LHCN-M2 (cell line): ENCODE measurements around the gene TMEM179. TPM values are rescaled to one million over a fixed set of nuclear protein-coding genes. Genes with fewer than 3 reads are reported as not detected.

ENCODE experiments used
- DNase-seq: peaks from one replicate; pipeline ENCODE4 v3.0.0-alpha.2; 2012; ENCODE audit warnings: low read depth
- total RNA-seq: library from RNA; depleted of rRNA; stranded (reverse); fragments of >200 nt; gene quantifications from 2 replicates; pipeline ENCODE4 v1.2.3, GENCODE V29; 2014

Gene TMEM179
- total RNA-seq, 1 experiment from 2014 or later = not detected

DNA sequence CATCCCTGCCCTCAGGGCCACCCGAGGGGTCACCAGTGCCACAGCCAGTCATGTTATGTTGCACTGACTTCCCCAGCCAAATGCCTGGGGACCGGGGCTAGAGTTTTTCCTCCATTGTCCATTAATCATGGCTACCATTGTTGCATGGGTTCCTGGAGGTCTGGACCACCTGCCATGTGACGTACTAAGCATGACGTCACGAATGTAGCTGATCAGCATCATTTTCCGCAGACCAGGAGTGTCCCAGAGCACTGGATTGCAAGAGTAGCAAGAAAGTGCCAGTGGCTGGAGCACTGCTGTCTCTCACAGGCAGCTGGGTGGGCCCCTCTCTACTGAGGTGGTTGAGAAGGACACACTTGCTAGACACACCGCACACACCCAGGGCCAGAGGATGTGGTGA, 31.9 kb downstream of the TMEM179 start:
- DNase-seq = no peak

DNA sequence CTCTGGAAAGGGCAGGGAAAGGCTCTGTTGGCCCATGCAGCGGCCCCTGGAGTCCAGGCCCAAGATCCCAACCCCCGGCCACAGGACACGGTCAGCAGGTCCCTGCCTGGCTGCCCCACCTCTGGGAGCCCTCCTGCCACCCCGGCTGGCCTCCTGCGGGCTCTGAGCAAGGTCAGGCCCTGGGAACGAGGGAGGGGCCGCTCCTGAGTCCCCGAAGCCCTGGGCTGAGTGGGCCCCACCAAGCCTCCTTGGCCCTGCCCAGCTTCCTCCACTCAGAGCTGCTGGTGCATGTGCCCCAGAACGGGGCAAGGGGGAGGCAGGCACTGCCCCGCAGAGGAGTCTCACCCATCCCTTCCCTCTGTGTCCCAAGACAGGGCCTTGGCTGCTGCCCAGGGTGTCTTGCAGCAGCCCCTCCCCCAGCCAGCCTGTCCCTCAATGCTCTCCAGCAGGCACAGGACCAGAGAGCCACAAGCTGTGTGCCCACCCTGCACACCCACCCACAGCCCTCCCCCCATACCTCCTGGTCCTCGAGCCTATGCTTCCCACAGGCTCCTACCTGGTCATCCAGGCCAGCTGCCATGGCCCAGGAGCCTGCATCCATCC, 32.4 kb downstream of the TMEM179 start:
- DNase-seq = no peak

DNA sequence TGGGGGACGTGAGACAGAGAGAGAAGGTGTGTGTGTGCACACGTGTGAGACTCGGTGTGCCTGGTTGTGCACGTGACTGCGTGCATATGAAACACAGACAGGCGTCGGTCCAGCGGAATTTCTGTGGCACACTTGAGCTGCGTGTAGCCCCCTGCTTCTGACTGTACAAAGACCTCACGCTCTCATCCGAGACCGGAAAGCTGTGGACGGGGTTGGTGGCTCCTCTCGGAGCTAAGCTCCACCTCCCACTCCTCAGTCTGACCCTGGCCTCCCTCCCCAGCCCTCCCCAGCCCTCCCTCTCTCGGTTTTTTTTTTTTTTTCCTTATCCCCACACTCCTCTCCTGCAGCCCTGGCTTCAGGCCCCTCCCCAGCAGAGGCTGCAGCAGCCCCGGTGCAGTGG, 33.3 kb downstream of the TMEM179 start:
- DNase-seq = no peak

DNA sequence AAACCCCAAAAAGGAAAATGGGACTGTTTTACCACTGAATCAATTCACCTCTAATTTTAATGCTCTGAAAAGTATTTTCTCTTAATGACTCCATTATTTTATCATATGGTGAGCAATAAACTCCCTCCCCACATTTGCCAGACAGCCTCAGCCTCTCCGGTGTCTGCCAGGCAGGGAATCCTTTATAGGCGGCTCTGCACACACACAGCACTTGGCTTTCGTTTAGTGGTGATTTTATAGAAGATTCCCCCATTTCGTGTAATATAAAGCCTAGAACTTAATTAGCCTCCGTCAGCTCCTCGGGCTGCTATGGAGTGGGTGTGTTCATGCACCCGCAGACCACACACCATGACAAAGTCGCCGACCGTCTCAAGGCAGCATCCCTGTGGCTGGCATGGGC, 35.1 kb downstream of the TMEM179 start:
- DNase-seq = no peak

DNA sequence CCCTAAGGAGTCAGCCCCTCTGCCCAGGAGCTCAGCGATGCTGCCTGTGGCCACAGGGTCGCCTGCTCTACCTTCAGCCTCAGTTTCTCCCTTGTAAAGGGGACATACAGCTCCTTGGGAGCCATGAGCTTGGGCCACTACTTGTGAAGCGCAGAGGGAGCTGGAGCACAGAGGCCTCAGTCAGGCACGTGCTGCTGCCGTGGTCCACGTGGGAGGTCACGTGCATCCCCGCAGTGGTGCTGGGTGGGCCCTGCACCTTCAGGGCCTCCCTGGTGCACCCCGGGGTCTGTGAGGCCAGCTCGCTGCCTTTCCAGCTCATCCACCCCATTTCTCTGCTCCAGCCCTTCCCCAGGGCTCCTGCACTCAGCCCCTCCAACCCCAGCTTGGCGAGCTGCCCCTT, 36.0 kb downstream of the TMEM179 start:
- DNase-seq = no peak

- DNase-seq = no peak
These were observed 36.7 kb downstream of the TMEM179 start for GRCh38 chr14:104567957-104568225.

- no peak for DNase-seq
These were observed 37.2 kb downstream of the TMEM179 start for GRCh38 chr14:104567141-104567956.

DNA sequence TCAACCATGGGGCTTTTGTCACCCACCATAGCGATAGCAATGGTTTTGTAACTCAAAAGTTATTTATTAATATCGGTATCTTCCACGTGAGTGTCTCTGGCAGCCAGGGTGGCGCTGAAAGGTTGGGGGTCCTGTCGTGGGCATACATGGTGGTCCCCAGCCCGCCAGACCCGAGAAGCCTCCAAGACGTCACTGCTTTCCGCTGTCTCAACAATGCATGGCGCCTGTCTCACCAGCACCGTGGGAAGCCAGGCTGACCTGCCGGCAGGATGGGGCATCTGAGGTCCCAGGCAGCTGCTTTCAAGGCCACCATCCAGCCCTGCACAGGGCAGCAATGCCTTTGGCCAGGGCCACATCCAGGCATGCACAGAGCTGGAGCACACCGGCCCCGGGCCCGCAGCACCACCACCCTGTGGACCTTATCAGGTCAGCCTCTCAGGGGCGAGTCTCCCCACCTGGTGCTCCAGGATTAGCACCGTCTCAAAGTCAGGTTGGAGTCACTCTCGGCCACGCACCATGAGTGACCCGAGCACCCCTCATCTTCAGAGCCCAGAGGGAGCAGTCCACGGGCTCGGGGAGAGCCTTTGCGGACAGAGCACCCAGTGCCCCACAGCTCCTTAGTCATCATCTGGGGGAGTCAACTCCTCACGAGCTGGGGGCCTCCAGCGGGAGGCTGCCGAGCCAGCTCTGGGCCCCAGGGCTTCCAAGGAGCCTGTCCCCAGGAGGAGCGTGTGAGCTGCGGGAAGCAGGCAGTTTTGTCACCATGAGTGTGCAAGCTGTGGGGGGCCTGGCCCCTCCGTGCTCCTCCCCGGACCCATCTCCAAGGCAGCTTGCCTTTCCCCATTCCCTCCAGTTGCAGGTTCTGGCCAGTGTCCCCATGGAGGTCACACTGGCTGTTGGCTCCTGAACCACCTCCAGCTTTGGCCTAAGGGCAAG, 39.6 kb downstream of the TMEM179 start:
- no peak for DNase-seq

DNA sequence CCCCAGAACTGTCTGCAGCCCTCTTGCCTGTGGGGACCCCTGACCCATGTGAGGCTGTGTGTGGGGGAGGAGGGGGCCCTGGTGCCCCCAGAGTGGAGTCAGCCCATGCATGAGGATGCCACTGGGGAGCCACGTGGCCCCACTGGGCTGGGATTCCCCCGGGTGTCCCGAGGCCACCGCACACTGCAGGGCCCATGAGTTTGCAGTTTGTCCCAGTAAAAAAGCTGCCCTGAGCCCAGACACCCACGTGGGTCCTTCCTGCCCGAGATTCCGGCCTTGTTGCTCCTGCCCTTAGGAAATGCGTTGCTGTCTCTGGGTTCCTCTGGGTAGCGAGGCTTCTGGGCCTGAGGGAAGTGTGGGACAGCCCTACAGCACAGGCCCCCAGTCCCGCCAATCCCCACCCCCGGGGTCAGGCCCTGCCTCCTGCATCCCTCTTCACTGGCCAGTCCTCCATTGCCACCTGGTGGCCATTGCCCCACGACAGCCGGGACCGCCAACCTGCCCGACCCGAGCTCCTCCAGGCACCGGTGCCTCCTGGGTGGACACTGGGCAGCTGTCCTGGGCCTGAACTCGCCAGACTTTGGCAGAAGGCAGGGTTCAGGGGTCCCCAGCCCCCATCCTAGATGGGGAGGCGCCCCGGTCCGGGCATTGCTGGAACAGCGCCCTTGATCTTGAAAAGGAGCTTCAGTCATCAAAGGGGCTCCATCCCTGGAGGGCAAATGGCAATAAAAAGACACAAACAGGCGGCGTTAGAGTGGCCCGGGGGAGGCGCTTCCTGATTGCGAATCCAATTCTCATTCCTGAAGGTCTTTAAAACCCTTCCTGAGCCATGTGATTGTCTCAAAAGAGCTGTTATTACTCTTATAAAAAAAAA, 40.6 kb downstream of the TMEM179 start:
- peak; percentile 23 for DNase-seq

- DNase-seq = no peak
These were observed 41.3 kb downstream of the TMEM179 start for GRCh38 chr14:104563191-104563741.

- DNase-seq = no peak
These were observed 42.0 kb downstream of the TMEM179 start for GRCh38 chr14:104562606-104563005.

- DNase-seq = no peak
These were observed 42.7 kb downstream of the TMEM179 start for GRCh38 chr14:104561632-104562495.

DNA sequence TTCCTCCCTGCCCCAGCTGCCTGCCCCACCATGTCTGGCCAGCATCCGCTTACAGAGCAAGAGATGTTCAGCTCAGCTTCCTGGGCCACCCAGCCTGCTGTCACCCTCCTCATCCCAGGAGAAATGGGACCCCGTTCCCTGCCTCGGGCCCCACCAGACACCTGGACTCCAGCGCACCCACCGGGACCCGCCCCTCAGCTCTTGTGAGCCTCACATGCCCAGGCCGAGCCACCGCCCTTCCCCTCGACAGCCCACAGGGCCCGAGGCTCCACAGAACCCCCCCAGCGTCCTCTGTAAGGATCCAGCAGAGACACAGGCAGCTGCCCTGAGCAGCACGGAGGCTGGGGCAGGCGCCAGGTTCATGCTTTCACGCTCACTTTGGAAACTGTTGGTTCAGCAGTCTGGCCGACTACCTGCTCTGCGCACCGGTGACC, 43.4 kb downstream of the TMEM179 start:
- DNase-seq = no peak

DNA sequence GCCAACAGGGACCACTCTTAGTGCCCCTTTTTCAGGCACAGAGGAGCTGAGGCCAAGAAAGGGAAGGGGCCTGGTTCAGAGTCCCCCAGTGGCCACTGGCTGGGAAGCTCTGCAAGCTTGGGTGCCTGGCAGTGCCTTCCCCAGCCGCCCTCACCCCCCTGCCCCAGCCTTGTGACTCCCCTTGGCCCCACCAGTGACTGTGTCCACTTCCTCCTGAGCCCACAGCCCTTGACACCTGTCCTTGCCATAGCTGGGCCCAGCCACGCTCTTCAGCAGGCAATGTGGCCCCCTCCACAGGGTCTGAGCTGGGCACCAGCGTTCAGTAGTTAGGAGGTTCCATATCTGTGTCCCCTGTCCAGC, 44.0 kb downstream of the TMEM179 start:
- DNase-seq = no peak

DNA sequence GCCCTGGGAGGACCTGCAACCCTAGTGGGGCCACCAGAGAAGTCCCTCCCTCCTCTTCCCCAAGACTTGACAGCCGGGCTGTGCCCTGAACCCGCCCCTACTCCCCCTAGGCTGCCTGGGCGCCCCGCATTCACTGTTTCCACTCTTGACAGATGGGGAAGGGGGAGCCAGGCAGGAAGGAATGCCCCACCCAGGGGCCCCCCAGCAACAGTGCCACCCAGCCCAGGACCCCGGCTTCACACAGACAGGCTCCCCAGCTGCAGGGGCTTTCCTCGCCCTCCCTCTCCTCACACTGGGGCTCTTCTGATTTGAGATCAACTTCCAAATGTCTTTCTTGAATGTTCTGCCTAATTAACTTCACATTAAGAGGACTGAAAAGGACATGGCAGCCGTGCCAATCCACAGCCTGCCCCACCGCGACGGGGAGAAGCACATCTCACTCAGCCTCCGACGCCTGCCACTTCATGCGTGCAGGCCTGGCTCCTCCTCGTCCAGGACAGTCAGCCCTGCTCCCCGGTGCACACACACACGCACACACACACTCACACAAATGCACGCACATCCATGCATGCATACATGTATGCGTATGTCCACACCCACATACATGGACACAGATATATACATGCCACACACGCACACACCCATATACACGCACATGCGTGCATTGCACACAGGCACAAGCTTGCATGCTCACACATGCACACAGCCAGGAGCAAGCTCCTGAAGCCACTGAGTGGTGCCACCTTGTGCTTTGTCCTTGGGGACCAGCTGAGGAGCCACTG, 44.6 kb downstream of the TMEM179 start:
- no peak for DNase-seq

DNA sequence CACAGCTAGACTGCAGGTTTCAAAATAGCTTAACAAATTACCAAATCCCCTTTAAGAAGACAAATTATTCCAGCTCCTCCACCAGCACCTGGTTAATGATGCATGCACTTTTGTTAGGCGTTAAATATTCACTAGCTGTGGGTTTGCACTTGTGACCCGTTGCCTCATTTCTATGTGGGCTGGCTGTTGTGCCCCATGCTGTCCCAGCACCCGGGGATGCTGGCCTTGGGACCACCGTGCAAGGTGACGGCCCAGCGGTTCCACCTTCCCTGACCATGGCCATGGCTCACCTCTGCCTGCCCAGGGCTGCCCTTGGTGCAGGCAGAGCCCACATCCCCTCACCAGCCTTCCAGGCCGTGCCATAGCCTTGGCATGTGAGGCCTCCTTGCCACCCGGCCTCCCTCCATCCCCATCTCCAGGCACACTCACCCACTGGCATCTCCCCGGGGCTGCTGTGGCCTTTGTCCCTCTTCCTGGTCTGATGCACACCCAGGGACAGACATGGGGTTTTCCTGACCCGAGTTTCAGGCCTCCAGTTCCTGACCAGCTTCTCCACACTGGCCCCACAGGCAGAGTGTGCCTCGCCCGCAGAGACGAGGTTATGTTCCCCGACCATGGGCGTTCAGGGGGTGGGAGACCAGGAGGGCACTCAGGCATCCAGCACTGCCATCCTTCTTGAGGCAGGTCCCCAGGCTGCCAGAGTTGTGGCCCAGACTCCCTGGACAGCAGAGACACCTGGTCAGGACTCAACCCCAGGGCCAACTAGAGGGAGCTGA, 45.4 kb downstream of the TMEM179 start:
- DNase-seq = no peak

DNA sequence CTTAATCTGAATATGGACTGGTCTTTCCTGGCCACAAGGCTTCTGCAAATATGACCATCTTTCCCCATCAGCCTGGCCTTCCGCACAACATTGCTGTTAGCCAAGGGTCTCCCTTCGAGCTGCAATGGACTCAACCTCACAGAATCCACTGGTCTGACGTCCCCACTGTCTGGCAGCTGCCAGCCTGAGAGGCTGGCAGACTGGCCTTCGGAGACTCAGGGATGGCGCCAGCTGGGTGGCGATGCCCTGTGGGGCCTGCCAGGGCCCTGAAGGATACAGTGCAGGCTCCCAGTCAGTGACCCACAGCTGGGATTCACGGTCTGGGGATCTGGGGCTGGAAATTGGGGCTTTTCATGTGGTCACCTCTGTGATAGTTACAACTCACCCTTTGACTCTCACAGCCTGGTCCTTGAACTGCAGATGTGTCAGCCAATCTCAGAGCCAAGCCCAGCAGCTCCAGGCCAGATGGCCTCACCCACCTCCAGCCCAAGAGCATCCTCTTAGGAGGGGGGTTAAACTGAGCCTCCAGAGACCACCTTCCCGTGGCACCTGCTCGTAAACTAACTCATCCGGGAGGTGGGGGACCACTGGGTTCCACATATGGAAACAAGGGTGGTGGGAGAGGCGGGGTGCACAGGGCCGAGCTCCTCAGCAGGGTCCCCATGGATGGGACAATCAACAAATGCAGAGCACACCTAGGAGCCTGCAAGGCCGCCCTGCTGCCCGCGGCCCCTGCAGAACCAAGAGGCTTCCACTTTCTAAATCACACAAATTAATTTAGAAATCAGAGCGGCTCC, 46.1 kb downstream of the TMEM179 start:
- no peak for DNase-seq

GRCh38 chr14:104557766-104558165, 46.8 kb downstream of the TMEM179 start:
- no peak for DNase-seq
